DOHH2 (cell line): Measurements from ENCODE around the gene INHBB.

Experiments
- CTCF ChIP-seq: fragments of 200-600 bp; sonication (generic); IDR thresholded peaks from one replicate; pipeline ENCODE4 v1.5.1; 2014; ENCODE audit warnings: antibody characterized with exemption, mild to moderate bottlenecking, low read depth, low read length; ENCODE audit not compliant: poor library complexity, severe bottlenecking
- EZH2phosphoT487 ChIP-seq: fragments of 200-600 bp; sonication (generic); IDR thresholded peaks from 2 replicates; pipeline ENCODE4 v1.6.1; 2017; ENCODE audit warnings: borderline replicate concordance, mild to moderate bottlenecking, antibody characterized with exemption, low read length, moderate library complexity, mixed read lengths

- TF ChIP-seq CTCF, result no peak
- no peak for TF ChIP-seq EZH2phosphoT487
Observed at GRCh38 chr2:120313695-120314615, 32.0 kb upstream of the INHBB start.
